Epithelial cell of esophagus (primary cell): ENCODE data around the gene FXYD7.

ENCODE experiments used
- DNase-seq: peaks from one replicate; pipeline ENCODE4 v3.0.0; 2010; ENCODE audit warnings: low read depth
- H3K4me3 ChIP-seq: 2 replicates; pipeline ENCODE4 v1.5.1; 2011; ENCODE audit warnings: mild to moderate bottlenecking, low read length, control low read depth
- TF ChIP-seq, protein P1 (sequence below): IDR thresholded peaks from 2 replicates; pipeline ENCODE4 v1.5.1; 2011; ENCODE audit warnings: low read depth, mild to moderate bottlenecking, low read length, control low read depth, inconsistent platforms; ENCODE audit not compliant: insufficient read depth; ENCODE audit errors: missing control alignments

The FXYD7 gene

DNA sequence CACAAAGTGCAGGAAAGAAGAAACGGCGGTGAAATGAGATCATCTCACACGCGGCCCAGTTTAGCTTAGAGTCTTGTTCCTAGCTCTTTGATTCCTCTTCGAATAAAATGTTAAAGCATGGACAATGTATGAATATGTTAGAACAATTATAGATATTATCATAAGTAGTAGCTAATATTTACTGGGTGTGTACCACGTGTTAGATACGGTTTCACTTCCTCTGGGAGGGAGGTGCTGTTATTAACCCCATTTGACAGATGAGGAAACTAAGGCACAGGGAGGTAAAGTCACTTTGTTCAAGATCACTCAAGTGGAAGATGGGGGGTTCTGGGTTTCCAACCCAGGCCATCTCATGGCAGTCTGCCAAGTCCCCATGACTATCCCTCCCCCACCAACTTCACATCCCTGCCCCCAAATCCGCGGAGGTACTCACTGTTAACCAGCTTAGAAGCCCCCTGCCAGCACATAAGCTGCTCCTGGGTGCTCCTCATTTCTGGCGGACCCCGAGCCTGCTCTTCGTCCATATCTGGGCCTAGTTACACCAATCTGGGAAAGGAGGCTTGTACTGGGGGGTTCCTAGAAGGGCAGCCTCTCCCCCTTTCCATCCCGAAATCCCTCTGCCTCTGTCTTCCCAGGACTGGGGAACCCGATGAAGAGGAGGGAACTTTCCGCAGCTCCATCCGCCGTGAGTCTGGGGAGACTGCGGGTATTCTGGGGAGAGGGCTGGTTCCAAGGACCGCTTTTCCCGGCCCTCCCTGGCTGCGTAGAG lies 1.0 kb upstream of the FXYD7 start:
- no peak for DNase-seq
- TF ChIP-seq, protein P1, sequence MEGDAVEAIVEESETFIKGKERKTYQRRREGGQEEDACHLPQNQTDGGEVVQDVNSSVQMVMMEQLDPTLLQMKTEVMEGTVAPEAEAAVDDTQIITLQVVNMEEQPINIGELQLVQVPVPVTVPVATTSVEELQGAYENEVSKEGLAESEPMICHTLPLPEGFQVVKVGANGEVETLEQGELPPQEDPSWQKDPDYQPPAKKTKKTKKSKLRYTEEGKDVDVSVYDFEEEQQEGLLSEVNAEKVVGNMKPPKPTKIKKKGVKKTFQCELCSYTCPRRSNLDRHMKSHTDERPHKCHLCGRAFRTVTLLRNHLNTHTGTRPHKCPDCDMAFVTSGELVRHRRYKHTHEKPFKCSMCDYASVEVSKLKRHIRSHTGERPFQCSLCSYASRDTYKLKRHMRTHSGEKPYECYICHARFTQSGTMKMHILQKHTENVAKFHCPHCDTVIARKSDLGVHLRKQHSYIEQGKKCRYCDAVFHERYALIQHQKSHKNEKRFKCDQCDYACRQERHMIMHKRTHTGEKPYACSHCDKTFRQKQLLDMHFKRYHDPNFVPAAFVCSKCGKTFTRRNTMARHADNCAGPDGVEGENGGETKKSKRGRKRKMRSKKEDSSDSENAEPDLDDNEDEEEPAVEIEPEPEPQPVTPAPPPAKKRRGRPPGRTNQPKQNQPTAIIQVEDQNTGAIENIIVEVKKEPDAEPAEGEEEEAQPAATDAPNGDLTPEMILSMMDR, result peak; percentile 0
- no peak overlapping the region for H3K4me3 ChIP-seq

DNA sequence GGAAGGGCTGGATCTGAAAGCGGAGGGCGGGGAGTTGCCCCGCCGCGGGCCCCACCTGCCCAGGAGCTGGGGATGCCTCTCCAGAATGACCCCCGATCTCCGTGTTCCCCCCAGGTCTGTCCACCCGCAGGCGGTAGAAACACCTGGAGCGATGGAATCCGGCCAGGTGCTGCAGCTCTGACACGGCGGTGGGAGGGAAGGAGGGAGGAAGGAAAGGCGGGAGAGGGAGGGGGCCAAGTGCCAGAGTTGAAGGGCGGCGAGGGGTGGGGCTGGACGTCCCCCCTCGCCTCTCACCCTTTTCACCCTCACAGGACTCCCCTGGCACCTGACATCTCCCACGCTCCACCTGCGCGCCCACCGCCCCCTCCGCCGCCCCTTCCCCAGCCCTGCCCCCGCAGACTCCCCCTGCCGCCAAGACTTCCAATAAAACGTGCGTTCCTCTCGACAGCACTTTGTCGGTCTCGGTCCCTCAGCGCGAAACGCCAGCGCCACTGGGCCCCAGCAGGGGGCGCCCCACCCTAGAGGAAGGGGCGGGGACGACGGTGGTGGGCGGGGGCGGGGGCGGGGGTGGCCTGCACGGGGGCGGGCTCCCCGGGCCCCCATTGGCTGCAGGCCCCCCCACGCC lies 337 bp upstream of the FXYD7 start:
- no peak overlapping the region for H3K4me3 ChIP-seq
- TF ChIP-seq, protein P1, result peak; percentile 45
- DNase-seq, result peak; percentile 43

DNA sequence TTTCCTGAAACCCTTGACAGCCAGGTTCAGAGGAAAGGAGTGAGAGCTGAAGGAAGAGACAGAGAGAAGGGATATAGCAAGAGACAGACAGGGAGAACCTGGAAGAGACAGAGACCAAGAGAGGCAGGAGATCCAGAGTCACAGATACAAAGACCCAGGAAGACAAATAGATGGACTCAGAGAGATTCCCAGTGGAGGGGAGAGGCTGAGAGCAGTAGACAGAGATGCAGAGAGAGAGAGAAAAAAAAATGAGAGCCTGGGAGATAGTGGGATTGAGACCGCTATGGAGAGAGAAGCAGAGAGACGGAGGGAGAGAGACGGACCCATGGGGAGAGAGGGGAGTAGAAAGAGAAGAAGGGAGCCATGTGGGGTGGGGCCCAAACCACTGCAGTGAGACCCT lies 763 bp downstream of the FXYD7 start:
- H3K4me3 ChIP-seq, result no peak overlapping the region
- DNase-seq, result no peak
- TF ChIP-seq, protein P1, result no peak

DNA sequence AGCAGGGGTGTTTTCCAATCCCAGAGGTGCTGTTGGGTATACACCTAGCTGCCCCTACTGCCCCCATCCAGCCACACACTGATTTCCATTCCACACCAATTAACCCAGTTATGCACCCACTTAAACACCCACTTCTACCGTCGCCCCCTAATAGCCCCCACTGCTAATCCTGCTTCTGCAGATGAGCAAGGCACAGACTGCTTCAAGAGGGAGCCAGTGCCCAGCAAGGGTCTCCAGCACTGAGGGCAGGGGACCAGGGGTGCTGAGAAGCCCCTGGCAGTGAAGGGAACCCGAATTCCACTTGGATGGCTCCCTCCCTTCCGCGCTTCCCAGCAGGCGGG lies 1.2 kb downstream of the FXYD7 start:
- no peak overlapping the region for H3K4me3 ChIP-seq
- DNase-seq, result no peak
- TF ChIP-seq, protein P1, result no peak

DNA sequence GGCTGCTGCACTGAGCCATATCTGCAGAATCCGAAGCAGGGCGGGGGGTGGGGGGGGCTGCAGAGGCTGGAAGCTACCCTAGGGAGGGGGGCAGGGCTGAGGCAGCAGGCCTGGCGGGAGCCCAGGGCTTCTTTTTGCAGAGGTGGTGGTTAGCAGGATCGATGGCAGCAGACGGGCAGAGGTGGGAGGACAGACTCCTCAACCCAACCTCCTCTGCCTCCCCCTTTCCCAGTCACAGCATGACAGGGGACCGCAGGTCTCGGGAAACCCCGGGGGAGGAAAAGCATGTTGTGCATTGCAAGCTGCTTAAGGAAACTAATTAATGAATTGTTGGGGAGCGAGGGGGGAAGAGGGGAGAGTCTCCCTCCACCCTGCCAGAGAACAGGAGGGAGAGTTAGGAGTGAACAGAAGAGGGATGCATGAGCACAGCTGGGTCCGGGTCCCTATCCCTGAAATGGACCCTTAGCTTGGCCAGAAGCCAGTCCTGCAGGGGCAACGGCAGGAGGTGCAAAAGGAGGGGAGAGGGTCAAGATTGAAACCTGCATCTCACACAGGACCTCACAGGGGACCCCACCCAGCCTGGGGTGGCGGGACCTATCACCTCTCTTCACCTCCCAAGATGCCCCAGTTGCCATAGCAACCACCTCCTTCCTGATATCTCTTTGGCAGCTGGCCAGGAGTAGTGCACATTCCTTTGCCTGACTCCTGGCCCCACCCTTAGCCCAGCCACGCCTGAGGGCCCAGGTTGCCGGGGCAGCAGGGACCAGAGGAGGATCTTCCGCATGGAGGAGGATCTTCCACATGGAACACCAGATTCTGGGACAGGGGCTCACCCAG lies 1.8 kb downstream of the FXYD7 start:
- peak; percentile 82 for DNase-seq
- TF ChIP-seq, protein P1, result no peak
- H3K4me3 ChIP-seq, result no peak overlapping the region

DNA sequence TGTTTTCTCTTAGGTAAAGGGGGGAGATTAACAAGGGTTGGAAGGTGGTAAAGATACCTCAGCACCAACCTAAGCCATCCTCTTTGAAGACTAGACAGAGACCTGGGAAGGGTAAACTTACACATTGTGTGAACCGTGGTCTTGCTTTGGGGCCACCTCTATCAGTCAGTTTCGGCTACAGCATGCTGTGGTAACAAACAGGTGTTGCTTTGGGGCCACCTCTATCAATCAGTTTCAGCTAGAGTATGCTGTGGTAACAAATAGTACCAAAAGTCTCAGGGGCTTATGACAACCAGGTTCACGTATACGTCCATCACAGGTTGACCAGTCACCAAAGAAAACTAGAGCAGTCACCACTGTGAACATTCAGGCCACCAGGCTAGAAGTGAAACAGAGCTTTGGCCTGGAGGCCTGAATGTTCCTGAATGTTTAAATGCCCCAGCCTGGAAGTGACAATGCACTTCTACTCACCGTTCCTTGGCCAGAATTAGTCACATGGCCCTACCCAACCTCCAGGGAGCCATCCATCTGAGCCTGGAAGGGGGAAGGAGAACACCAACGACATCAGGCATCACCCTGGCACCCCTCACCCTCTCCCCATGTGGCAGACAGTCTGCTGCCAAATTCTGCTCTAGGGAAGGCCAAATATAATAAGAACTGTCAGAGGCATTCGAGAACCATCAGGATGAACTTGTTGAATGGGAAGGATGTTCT lies 3.8 kb downstream of the FXYD7 start:
- TF ChIP-seq, protein P1, result no peak
- no peak for DNase-seq

More for the DNA sequence above, 3.8 kb downstream of the FXYD7 start:
- no peak overlapping the region for H3K4me3 ChIP-seq
